Measurements from ENCODE around the gene BRD3OS. TPM values are rescaled to one million over a fixed set of nuclear protein-coding genes. Genes with fewer than 3 reads are reported as not detected.

The BRD3OS gene
- total RNA-seq, 2 experiments from 2014 or later: 13.7 to 21.6 TPM

DNA sequence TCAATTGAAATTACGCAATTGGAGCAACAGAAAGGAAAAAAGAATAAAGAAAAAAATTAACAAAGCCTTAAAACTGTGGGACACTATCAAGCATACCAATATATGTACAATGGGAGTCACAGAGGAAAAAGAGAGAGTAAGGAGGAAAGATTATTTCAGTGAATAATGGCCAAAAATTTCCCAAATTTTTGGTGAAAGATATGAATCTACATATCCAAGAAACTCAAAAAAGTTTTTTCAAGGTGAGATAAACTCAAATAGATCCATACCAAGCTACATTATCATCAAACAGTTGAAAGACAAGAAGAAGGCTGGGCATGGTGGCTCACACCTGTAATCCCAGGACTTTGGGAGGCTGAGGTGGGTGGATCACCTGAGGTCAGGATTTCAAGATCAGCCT lies 51.4 kb downstream of the BRD3OS start:
- Histone ChIP-seq H3K36me3 (ENCODE audit: insufficient read depth, low read length) (no peaks in the 10 kb centered on the region), H3K79me2 (ENCODE audit: insufficient read depth, low read depth, low read length) (no peaks in the 10 kb centered on the region), H3K4me3 (ENCODE audit: low read depth, low read length, poor library complexity, severe bottlenecking) (no peak overlapping the region), H3K4me2 (ENCODE audit: low read length) (no peak overlapping the region), H4K20me1 (ENCODE audit: insufficient read depth, low read length) (no peaks in the 10 kb centered on the region), H3K27ac (ENCODE audit: low read depth, low read length, poor library complexity, severe bottlenecking) (no peak overlapping the region), H3K9me3 (ENCODE audit: low read length) (peaks cover 5% of the 10 kb centered on the region; the same call in 1 of the 2 replicates), H2AFZ (ENCODE audit: low read length) (no peak overlapping the region), H3K9me2 (ENCODE audit: insufficient read depth, low read length) (no peaks in the 10 kb centered on the region), H3K4me1 (ENCODE audit: insufficient read depth, low read length, poor library complexity, severe bottlenecking) (no peaks in the 10 kb centered on the region)
- DNase-seq (ENCODE audit: low spot score): no peak
- intact Hi-C loops (cut with micrococcal nuclease; ENCODE audit: unreplicated experiment): no loop called here
- ChIA-PET POLR2A (no interaction called here), CTCF (ENCODE audit: unreplicated experiment) (no interaction called here)
- no peak for TF ChIP-seq CTCF (conservative IDR thresholded peaks at IDR 0.05; ENCODE audit: low read length)
- TF ChIP-seq EZH2phosphoT487 (IDR thresholded peaks at IDR 0.05; ENCODE audit: borderline replicate concordance, low read depth, low read length): no peak
- BruUV-seq (replicated peaks): no TSS peak

Other genes with a start within 250 kb of the BRD3OS start
- 10.6 and 11.0 TPM in 2 replicates for gene VAV2, start 33.2 kb upstream of the BRD3OS start, total RNA-seq (2014; rRNA removed; shearing (Covaris generic))
- 23.2 and 27.8 TPM in 2 replicates for gene VAV2, start 33.2 kb upstream of the BRD3OS start, total RNA-seq (2022)
- 3.1 and 3.5 TPM in 2 replicates for gene BRD3, start 42.5 kb downstream of the BRD3OS start, total RNA-seq (2014; rRNA removed; shearing (Covaris generic))
- gene BRD3, start 42.5 kb downstream of the BRD3OS start, total RNA-seq (2022): 16.3 and 16.6 TPM in 2 replicates
- 27.5 and 32.5 TPM in 2 replicates for gene WDR5, start 110.6 kb downstream of the BRD3OS start, total RNA-seq (2014; rRNA removed; shearing (Covaris generic))
- 44.6 and 46.3 TPM in 2 replicates for gene WDR5, start 110.6 kb downstream of the BRD3OS start, total RNA-seq (2022)
- not detected in 2 replicates for gene RNU6ATAC, start 139.1 kb downstream of the BRD3OS start, total RNA-seq (2014; rRNA removed; shearing (Covaris generic))
- gene RNU6ATAC, start 139.1 kb downstream of the BRD3OS start, total RNA-seq (2022): 80.3 and 130 TPM in 2 replicates

Measured in OCI-LY7 (cell line).